HK-2 (cell line): ENCODE data around the gene STARD13.

Experiments used
- DNase-seq: peaks from one replicate; pipeline ENCODE4 v3.0.0-alpha.2; 2018; ENCODE audit not compliant: unreplicated experiment

The STARD13 gene

GRCh38 chr13:33147832-33148231 lies 137.7 kb downstream of the STARD13 start:
- no peak for DNase-seq

GRCh38 chr13:33146843-33147611 lies 138.5 kb downstream of the STARD13 start:
- no peak for DNase-seq

- no peak for DNase-seq
These were observed 139.9 kb downstream of the STARD13 start for GRCh38 chr13:33145667-33146066.

DNA sequence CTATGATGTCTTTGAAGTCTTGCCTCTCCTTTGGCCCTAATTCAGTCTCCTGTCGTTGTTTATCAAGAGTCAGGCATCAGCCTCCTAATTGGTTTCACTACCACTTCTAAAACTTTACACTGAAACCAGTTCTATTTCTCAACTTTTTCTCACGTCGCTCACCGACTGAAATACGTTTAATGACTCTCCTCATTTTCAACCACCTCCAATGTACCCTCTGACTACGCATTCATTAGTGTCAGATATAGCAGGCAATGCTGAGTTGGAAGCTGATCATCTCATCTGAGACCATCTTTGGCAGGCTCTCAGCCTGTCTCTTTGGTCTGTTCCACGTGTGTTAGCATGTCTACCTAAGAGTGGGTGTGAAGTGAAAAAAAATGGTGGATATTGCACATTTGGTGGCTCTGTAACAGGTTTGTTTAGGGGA lies 141.2 kb downstream of the STARD13 start:
- no peak for DNase-seq

- no peak for DNase-seq
These were observed 145.6 kb downstream of the STARD13 start for GRCh38 chr13:33139780-33140535.

GRCh38 chr13:33139184-33139583 lies 146.4 kb downstream of the STARD13 start:
- no peak for DNase-seq

DNA sequence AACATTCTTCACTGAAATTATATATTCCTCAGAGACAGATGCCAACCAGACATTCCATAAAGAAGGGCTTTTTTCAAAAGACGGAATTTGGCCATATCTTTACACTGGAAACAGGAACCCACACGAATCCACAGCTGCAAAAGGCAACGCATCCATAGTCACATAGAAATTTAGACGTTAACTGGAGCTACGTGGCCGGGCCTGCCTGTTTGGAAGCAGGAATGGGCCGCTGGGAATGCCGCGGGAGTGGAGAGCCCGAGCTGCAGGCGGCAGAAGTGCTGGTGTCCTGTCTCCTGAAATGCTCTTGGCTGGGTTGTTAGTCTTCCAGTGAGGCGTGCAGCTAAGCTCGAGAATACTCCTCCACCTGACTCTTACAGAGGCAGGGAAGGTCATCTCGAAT lies 147.1 kb downstream of the STARD13 start:
- no peak for DNase-seq

GRCh38 chr13:33137721-33138120 lies 147.8 kb downstream of the STARD13 start:
- no peak for DNase-seq

- DNase-seq, result no peak
These were observed 150.5 kb downstream of the STARD13 start for GRCh38 chr13:33135097-33135496.

GRCh38 chr13:33134213-33134612 lies 151.3 kb downstream of the STARD13 start:
- no peak for DNase-seq

DNA sequence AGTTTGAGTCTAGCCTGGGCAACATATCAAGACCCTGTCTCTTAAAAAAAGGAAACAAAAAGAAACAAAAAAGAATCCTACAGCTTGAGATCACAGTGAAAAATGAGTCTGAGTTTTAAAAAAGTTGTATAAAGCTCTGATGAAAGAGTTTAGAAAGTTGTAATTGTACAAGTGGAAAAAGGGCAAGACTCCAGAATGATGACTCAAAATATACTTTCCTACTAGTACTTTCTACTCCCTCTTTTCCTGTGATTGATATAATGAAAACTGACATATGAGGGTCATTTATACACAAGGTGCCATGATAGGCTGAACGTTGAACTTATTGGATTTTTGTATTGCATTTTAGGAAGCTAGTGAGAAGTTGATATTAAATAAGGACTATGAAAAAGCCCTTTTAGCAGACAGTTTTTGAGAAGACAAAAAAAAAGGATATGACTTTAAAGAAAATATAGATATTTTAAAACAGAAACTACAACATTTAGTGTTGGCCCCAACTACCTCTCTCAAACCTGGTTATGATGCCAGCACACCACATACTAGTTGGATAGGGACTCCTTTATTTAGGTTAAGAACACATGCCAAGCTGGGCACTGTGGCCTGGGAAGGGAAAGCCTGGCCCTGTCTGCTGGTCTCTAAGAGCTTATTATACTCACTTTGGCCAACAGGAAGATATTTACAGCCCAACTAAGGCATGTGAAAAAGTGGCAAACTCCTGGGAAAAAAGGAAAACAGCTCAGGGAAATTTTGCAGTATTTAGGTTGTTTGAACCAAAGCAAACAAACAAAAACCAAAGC lies 152.7 kb downstream of the STARD13 start:
- no peak for DNase-seq

GRCh38 chr13:33129886-33130285 lies 155.7 kb downstream of the STARD13 start:
- DNase-seq, result no peak

GRCh38 chr13:33129094-33129832 lies 156.3 kb downstream of the STARD13 start:
- no peak for DNase-seq

GRCh38 chr13:33128134-33128533 lies 157.4 kb downstream of the STARD13 start:
- DNase-seq, result no peak

GRCh38 chr13:33127009-33127551 lies 158.5 kb downstream of the STARD13 start:
- no peak for DNase-seq

GRCh38 chr13:33125821-33126570 lies 159.6 kb downstream of the STARD13 start:
- DNase-seq, result peak; percentile 52

DNA sequence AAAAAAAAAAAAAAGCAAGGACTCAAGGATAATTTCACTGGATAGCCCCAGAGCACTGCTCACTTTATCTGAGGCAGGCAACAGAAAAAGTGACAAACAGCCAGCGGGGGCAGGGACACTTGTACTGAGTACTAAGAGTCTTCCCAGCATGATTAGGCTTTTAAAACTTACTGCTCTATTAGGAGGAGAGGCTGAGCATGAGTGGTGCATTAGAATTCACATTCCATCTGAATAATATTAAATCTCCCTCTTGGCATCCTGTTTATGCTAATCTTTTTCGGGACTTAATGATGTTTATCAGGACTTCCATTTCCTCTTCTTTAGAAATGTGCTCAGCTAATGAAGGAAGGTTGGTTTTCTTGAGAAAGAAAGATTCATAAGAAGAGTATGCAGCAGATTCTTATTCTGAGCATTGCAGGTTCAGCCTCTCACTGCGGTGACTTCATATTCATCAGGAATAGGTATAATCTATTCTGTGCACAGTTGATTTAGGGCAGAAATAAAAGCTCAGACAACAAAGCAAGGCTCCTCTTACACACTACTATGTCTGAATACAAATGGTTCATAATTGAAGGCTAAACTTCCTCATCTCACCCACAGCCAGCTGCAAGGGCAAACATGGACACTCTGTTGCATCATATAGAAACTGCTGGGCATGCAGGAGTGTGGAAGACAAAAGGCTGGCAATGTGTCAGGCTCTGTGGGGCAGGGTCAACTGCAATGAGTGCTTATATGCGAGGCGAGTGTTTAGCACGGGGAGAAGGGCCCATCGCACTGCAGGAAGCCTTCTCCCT lies 162.3 kb downstream of the STARD13 start:
- DNase-seq, result no peak

DNA sequence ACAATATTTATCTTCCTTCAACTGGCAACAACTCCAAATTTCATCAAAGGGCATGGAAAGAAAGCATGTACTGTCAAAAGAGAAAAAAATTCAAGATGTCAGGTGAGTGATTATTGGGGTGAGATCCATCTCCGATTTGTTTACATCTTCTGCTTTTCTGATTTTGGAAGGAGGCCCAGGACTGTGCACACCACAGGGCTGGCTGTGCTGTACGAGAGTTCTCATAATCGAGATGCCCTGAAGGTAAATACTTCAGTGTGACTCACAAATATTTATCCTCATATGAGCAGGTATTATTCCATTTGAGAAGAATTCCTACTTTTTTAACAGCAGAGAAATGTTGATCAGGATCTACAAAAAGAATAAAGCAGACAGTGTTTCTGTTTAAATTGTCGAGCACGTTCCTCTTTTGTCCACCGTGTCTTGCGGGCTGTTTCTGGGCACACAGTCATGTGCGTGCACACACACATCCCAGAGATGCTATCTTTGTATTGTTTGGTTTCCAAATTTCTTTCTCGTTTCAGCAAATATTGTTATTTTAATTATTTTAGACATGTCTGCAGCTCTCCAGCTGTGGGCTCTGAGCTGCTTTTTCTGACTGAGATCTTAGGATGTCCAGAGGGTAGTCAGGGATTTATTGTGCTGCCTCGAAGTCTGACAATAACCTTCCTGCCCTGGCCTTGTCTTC lies 165.6 kb downstream of the STARD13 start:
- no peak for DNase-seq
